D721Med (cell line): Measurements from ENCODE around the gene GMPPA.
A peak's percentile ranks its signal among the peaks of the same experiment; 100 is the strongest.

Experiments used
- DNase-seq: peaks from one replicate; pipeline ENCODE4 v3.0.0; 2011; ENCODE audit warnings: low spot score; ENCODE audit not compliant: insufficient read length
- FAIRE-seq: peaks from 2 replicates; lab custom pipeline; 2011; peaks lifted over from hg19 to GRCh38; lab: Jason Lieb, UNC
- TF ChIP-seq, protein P1 (sequence below): IDR thresholded peaks from 2 replicates; pipeline ENCODE4 v1.5.1; 2012; ENCODE audit warnings: mild to moderate bottlenecking, control low read depth; ENCODE audit not compliant: insufficient read depth; ENCODE audit errors: missing control alignments

GMPPA gene

GRCh38 chr2:219524817-219525216, 26.1 kb downstream of the GMPPA start:
- TF ChIP-seq, protein P1, sequence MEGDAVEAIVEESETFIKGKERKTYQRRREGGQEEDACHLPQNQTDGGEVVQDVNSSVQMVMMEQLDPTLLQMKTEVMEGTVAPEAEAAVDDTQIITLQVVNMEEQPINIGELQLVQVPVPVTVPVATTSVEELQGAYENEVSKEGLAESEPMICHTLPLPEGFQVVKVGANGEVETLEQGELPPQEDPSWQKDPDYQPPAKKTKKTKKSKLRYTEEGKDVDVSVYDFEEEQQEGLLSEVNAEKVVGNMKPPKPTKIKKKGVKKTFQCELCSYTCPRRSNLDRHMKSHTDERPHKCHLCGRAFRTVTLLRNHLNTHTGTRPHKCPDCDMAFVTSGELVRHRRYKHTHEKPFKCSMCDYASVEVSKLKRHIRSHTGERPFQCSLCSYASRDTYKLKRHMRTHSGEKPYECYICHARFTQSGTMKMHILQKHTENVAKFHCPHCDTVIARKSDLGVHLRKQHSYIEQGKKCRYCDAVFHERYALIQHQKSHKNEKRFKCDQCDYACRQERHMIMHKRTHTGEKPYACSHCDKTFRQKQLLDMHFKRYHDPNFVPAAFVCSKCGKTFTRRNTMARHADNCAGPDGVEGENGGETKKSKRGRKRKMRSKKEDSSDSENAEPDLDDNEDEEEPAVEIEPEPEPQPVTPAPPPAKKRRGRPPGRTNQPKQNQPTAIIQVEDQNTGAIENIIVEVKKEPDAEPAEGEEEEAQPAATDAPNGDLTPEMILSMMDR = no peak
- FAIRE-seq (no peak), DNase-seq (no peak)

DNA sequence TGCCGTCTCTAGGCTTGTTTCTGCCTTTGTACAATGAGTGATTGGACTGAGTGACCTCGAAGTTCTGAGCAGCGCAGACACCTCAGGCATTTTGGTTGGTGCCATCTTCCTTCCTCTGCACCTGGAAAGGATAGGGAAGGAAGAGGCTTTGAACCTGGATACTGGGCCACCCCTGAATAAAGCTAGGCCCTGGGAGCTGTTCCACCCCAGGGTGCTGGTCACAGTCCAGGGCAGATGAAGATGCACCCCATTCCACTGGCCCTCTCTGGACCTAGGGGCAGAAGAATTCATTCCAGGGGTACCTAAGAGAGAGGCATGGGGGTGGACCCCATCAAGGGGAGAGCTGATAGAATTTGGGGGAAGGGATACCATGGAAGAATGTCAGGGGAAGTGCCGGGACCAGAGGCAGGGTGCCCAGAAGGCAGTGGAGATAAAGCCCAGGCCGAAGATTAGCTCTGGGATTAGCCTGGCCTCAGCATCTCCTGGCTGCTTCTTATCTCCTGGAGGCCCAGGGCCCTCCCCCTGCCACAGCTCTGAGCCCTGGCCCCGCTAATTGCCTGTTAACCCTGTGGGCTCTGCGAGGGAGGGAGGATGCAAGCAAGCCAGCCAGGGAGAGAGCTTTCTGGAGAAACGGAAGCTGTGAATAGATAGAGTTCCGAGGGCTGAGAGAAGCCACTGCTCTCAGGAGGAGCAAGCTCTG, 27.0 kb downstream of the GMPPA start:
- no peak for FAIRE-seq
- peak; percentile 85 for DNase-seq
- TF ChIP-seq, protein P1 = no peak

- FAIRE-seq (no peak), DNase-seq (no peak)
- TF ChIP-seq, protein P1 = no peak
Measured at GRCh38 chr2:219526320-219527075, 27.8 kb downstream of the GMPPA start.

DNA sequence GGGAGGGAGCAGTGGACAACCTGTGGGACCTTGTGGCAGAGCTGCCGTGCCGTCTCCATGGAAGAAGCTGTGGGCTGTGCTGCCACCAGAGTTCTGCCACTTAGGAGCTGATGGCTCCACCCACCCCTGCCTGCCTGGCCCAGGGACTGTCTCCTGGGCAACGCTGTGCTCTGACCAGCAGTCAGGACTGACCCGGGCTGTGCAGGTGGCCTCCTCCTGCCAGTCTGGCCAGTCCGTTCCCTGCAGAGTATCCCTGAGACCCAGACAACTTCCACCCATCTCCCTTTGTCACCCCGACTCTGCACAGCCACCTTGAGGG, 28.3 kb downstream of the GMPPA start:
- TF ChIP-seq, protein P1 = no peak
- FAIRE-seq (no peak), DNase-seq (no peak)

DNA sequence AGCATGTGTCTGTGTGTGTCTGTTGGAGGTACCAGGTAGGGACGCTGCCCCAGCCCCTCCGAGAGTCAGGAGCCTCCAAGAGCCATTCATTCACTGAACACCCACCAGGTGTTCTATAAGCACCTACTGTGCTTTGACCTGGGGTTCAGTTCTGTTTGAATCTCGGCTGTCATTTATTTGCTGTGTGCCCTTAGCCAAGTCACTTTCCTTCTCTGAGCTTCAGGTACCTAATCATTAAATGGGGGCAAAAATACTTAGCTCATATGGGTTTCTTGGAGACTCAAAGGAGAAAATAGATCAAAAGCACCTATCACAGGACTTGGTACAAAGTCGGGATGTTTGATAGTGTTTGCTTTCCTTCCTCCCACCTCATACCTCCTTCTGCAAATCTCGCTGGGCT, 28.8 kb downstream of the GMPPA start:
- TF ChIP-seq, protein P1 = no peak

GRCh38 chr2:219530048-219530963, 31.6 kb downstream of the GMPPA start:
- no peak for FAIRE-seq
- TF ChIP-seq, protein P1 = peak; percentile 89

More for the DNA sequence above, 28.8 kb downstream of the GMPPA start:
- DNase-seq = no peak
- no peak for FAIRE-seq

More at GRCh38 chr2:219530048-219530963, 31.6 kb downstream of the GMPPA start:
- peak; percentile 99 for DNase-seq
